GM12878 (cell line): Measurements from ENCODE around the gene LMAN1L.

Experiments
- CEBPB ChIP-seq, 2 experiments: fragments of 150-350 bp in 1 of 2; IDR thresholded peaks; 2 replicates each; pipeline ENCODE4 v1.6.1; 2012 to 2014; ENCODE audit warnings: low read depth in 2 of 2, low read length in 2 of 2, borderline replicate concordance in 1 of 2, inconsistent platforms in 1 of 2
- CTCF ChIP-seq, 3 experiments: IDR thresholded peaks in 2 of 3; conservative IDR thresholded peaks in 1 of 3; 2 replicates each; pipeline ENCODE4 v1.5.1; 2011; ENCODE audit warnings: low read depth in 3 of 3, low read length in 3 of 3, mild to moderate bottlenecking in 3 of 3, control low read depth in 2 of 3, moderate library complexity in 2 of 3, inconsistent platforms in 1 of 3, mixed read lengths in 1 of 3; ENCODE audit not compliant: control insufficient read depth in 2 of 3, insufficient read depth in 1 of 3; ENCODE audit errors: extremely low read depth in 1 of 3
- EGR1 ChIP-seq, 2 experiments: IDR thresholded peaks; 1 replicate in 1 of 2; 2 replicates in 1 of 2; pipeline ENCODE4 v1.6.1; 2011 to 2012; ENCODE audit warnings: low read depth in 2 of 2, low read length in 2 of 2, borderline replicate concordance in 1 of 2, mild to moderate bottlenecking in 1 of 2, moderate library complexity in 1 of 2
- EP300 ChIP-seq, 2 experiments: fragments of 150-350 bp in 1 of 2; IDR thresholded peaks; 2 replicates each; pipeline ENCODE4 v1.6.1; 2011 to 2012; ENCODE audit warnings: low read depth in 2 of 2, low read length in 2 of 2, borderline replicate concordance in 1 of 2, improper control_type of control experiment in 1 of 2, inconsistent platforms in 1 of 2; ENCODE audit not compliant: control insufficient read depth in 1 of 2
- JUNB ChIP-seq: IDR thresholded peaks from 2 replicates; pipeline ENCODE4 v1.6.1; 2016; ENCODE audit warnings: antibody characterized with exemption, mild to moderate bottlenecking
- MTA3 ChIP-seq: IDR thresholded peaks from 2 replicates; pipeline ENCODE4 v1.6.1; 2012; ENCODE audit warnings: low read length, inconsistent platforms, borderline replicate concordance
- POLR2A ChIP-seq: IDR thresholded peaks from 2 replicates; pipeline ENCODE4 v1.6.1; 2011; ENCODE audit warnings: low read depth, mild to moderate bottlenecking, low read length
- PRDM15 ChIP-seq: fragments of 450-650 bp; formaldehyde crosslinking; IDR thresholded peaks from 2 replicates; pipeline ENCODE4 v1.4.0; 2020; ENCODE audit warnings: mild to moderate bottlenecking, moderate library complexity
- RAD21 ChIP-seq: IDR thresholded peaks from 2 replicates; pipeline ENCODE4 v1.6.1; 2011; ENCODE audit warnings: mild to moderate bottlenecking, low read depth, low read length, moderate library complexity; ENCODE audit not compliant: insufficient read depth
- SREBF2 ChIP-seq: IDR thresholded peaks from 2 replicates; pipeline ENCODE4 v1.6.1; 2012; ENCODE audit warnings: mild to moderate bottlenecking, low read length
- ZNF207 ChIP-seq: fragments of 450-650 bp; IDR thresholded peaks from 2 replicates; pipeline ENCODE4 v1.6.1; 2014; ENCODE audit warnings: antibody characterized with exemption, mild to moderate bottlenecking, borderline replicate concordance
- ZNF274 ChIP-seq: IDR thresholded peaks from one replicate; pipeline ENCODE4 v1.8.0; 2011; ENCODE audit not compliant: insufficient read length, insufficient read depth
- ZNF384 ChIP-seq: IDR thresholded peaks from 2 replicates; pipeline ENCODE4 v1.6.1; 2012; ENCODE audit warnings: low read depth, mild to moderate bottlenecking, low read length, improper control_type of control experiment, borderline replicate concordance

GRCh38 chr15:74868059-74868458 is 55.4 kb downstream of the LMAN1L start:
- TF ChIP-seq ZNF207 (no peak), CTCF (IDR thresholded peaks at IDR 0.05 in 2 of 3, conservative IDR thresholded peaks at IDR 0.05 in 1 of 3; ENCODE audit: control insufficient read depth in 2 of 3, extremely low read depth in 1 of 3, insufficient read depth in 1 of 3, low read depth in 3 of 3, low read length in 3 of 3) (no peak), POLR2A (no peak), ZNF384 (no peak), EGR1 (IDR thresholded peaks at IDR 0.05; ENCODE audit: borderline replicate concordance in 1 of 2, low read depth in 2 of 2, low read length in 2 of 2) (no peak), RAD21 (no peak), MTA3 (no peak), JUNB (no peak), ZNF274 (no peak), PRDM15 (CRISPR knock-in tag) (no peak), CEBPB (IDR thresholded peaks at IDR 0.05; ENCODE audit: borderline replicate concordance in 1 of 2, low read depth in 2 of 2, low read length in 2 of 2) (no peak), EP300 (IDR thresholded peaks at IDR 0.05; ENCODE audit: borderline replicate concordance in 1 of 2, control insufficient read depth in 1 of 2, low read depth in 2 of 2, low read length in 2 of 2) (no peak), SREBF2 (no peak)
